Activated B cell treated with CpG ODN at 0.5 μM for 24 hours (primary cell): ENCODE data around the gene ECI2. TPM values are rescaled to one million over a fixed set of nuclear protein-coding genes. Genes with fewer than 3 reads are reported as not detected.

ENCODE experiments used
- ATAC-seq: fragments of 200-7000 bp; cut with Tn5 transposase; one replicate; pipeline ENCODE4 v1.10.0; 2021; ENCODE audit warnings: low read depth, mild to moderate bottlenecking, moderate library complexity
- CTCF ChIA-PET: fragments of 350-600 bp; sonication (Branson Sonifier 250); formaldehyde crosslinking; loops from one replicate; lab custom pipeline; 2021; ENCODE audit warnings: antibody characterized with exemption; lab: Charles Lee
- POLR2A ChIA-PET: fragments of 350-600 bp; sonication (Branson Sonifier 250); formaldehyde crosslinking; loops from one replicate; lab custom pipeline; 2021; ENCODE audit warnings: antibody characterized with exemption; lab: Charles Lee
- DNase-seq: peaks from one replicate; pipeline ENCODE4 v3.0.0; 2022
- H3K27ac Mint-ChIP-seq: one replicate; pipeline ENCODE4 v1.8.0; 2020; ENCODE audit warnings: mixed read lengths
- H3K27me3 Mint-ChIP-seq: one replicate; pipeline ENCODE4 v1.8.0; 2021; ENCODE audit warnings: mixed read lengths
- H3K36me3 Mint-ChIP-seq: one replicate; pipeline ENCODE4 v1.8.0; 2021; ENCODE audit warnings: low read depth, mixed read lengths
- H3K4me1 Mint-ChIP-seq: one replicate; pipeline ENCODE4 v1.8.0; 2021; ENCODE audit warnings: mixed read lengths
- H3K4me3 Mint-ChIP-seq: one replicate; pipeline ENCODE4 v1.8.0; 2020; ENCODE audit warnings: mild to moderate bottlenecking, mixed read lengths
- H3K9me3 Mint-ChIP-seq: one replicate; pipeline ENCODE4 v1.8.0; 2020; ENCODE audit warnings: mixed read lengths
- intact Hi-C: fragments of 100-400 bp; cut with micrococcal nuclease; formaldehyde crosslinking; loops from one replicate; pipeline ENCODE4 v1.15.1; 2024
- total RNA-seq: library from RNA; stranded (reverse); gene quantifications from 2 replicates; pipeline ENCODE4 v1.2.3, GENCODE V29; 2022
- TF ChIP-seq, protein P1 (sequence below): fragments of 200-600 bp; IDR thresholded peaks from one replicate; pipeline ENCODE4 v1.8.0; 2022; ENCODE audit warnings: antibody characterized with exemption, mild to moderate bottlenecking

ECI2 gene
- total RNA-seq, 1 donor from 2014 or later = 15.8 TPM

DNA sequence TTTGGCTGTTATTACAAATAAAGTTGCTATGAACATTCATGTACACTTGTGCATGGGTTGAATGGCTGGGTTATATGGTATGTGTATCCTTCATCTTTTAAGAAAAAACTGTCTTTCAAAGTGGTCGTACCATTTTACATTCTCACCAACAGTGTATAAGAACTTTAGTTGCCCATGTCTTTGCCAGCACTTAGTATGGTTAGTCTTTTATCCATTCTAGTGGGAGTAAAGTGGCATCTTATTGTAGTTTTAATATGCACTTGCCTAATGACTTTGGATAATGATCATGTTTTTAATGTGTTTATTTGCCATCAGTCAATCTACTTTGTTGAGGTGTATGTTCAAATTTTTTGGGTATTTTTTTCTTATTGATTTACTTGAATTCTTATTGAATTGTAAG lies 32.5 kb upstream of the ECI2 start:
- peaks cover 2% of the 10 kb centered on the region for H3K4me1 Mint-ChIP-seq

DNA sequence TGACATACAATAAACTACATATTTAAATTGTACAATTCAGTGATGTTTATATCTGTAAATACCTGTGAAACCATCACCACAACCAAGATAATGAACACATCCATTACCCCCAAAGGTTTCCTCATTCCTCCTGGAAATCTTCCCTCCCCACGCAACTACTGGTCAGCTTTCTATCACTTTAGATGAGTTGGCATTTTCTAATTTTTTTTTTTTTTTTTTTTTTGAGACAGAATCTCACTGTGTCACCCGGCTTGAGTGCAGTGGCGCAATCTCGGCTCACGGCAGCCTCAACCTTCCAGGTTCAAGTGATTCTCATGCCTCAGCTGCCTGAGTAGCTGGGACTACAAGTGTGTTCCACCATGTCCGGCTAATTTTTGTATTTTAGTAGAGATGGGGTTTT lies 31.7 kb upstream of the ECI2 start:
- no peak for ATAC-seq
- Mint-ChIP-seq H3K27ac (no peak overlapping the region), H3K9me3 (peaks cover 6% of the 10 kb centered on the region), H3K4me3 (no peak overlapping the region), H3K27me3 (peaks cover 4% of the 10 kb centered on the region), H3K36me3 (no peaks in the 10 kb centered on the region), H3K4me1 (peaks cover under 1% of the 10 kb centered on the region)
- ChIA-PET POLR2A (no interaction called here), CTCF (no interaction called here)
- no peak for DNase-seq
- intact Hi-C loops = no loop called here
- TF ChIP-seq, protein P1, sequence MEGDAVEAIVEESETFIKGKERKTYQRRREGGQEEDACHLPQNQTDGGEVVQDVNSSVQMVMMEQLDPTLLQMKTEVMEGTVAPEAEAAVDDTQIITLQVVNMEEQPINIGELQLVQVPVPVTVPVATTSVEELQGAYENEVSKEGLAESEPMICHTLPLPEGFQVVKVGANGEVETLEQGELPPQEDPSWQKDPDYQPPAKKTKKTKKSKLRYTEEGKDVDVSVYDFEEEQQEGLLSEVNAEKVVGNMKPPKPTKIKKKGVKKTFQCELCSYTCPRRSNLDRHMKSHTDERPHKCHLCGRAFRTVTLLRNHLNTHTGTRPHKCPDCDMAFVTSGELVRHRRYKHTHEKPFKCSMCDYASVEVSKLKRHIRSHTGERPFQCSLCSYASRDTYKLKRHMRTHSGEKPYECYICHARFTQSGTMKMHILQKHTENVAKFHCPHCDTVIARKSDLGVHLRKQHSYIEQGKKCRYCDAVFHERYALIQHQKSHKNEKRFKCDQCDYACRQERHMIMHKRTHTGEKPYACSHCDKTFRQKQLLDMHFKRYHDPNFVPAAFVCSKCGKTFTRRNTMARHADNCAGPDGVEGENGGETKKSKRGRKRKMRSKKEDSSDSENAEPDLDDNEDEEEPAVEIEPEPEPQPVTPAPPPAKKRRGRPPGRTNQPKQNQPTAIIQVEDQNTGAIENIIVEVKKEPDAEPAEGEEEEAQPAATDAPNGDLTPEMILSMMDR = no peak

More for the DNA sequence above, 32.5 kb upstream of the ECI2 start:
- Mint-ChIP-seq H3K9me3 (peaks cover 6% of the 10 kb centered on the region), H3K27me3 (peaks cover 4% of the 10 kb centered on the region), H3K36me3 (no peaks in the 10 kb centered on the region), H3K4me3 (no peak overlapping the region), H3K27ac (no peak overlapping the region)
- DNase-seq (no peak), ATAC-seq (no peak)
- CTCF ChIA-PET = no interaction called here
- TF ChIP-seq, protein P1 = no peak
- POLR2A ChIA-PET = no interaction called here
- intact Hi-C loops = no loop called here

GRCh38 chr6:4164456-4164855 lies 29.1 kb upstream of the ECI2 start:
- ChIA-PET POLR2A (no interaction called here), CTCF (no interaction called here)
- H3K4me1 Mint-ChIP-seq = no peaks in the 10 kb centered on the region
- no peak for DNase-seq
- H3K4me3 Mint-ChIP-seq = no peak overlapping the region
- H3K36me3 Mint-ChIP-seq = no peaks in the 10 kb centered on the region
- TF ChIP-seq, protein P1 = no peak
- H3K9me3 Mint-ChIP-seq = peaks cover 6% of the 10 kb centered on the region
- H3K27ac Mint-ChIP-seq = no peak overlapping the region
- peaks cover 2% of the 10 kb centered on the region for H3K27me3 Mint-ChIP-seq
- no peak for ATAC-seq
- intact Hi-C loops = no loop called here

- ATAC-seq (no peak), DNase-seq (no peak)
- Mint-ChIP-seq H3K4me3 (no peak overlapping the region), H3K27ac (no peak overlapping the region), H3K4me1 (no peaks in the 10 kb centered on the region), H3K36me3 (no peaks in the 10 kb centered on the region), H3K9me3 (peaks cover 6% of the 10 kb centered on the region), H3K27me3 (peaks cover 2% of the 10 kb centered on the region)
- CTCF ChIA-PET = no interaction called here
- TF ChIP-seq, protein P1 = no peak
- POLR2A ChIA-PET = no interaction called here
- intact Hi-C loops = no loop called here
These were observed 28.7 kb upstream of the ECI2 start for GRCh38 chr6:4164117-4164442.

DNA sequence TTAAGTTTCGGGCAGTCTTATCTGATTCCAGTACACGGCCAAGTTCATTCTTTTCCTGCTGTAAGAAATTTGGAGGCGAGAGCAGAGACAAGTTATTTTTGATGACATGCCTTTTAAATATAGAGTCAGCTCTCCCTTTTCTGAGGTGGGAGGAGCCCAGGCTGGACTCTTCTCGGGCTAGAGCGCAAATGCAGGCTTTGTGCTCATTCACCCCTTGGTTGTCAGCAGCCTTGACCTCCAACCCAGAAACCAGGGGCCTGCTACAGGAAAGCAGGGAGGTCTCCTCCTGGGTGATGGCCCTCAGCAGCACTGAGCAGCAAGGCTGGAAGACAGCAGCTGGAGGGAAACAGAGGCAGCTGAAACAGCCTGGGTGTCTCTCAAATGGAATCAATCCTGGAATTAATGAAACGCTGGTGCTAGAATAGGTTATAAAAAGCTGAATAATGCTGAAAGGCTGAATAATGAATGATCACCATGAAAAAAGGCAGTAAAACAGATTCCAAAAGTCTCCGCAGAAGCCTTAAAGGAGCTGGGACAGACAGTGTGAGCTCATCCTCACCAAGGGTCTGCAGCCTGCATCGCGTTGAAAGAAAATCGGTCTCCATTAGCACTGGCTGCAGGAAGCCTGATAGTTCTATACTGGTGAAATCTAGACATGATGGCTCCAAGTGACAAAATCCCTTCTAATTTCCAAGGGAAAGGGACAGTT lies 28.2 kb upstream of the ECI2 start:
- no peak for ATAC-seq
- Mint-ChIP-seq H3K27me3 (peaks cover 2% of the 10 kb centered on the region), H3K4me3 (no peak overlapping the region), H3K4me1 (no peaks in the 10 kb centered on the region), H3K36me3 (no peaks in the 10 kb centered on the region), H3K27ac (no peak overlapping the region), H3K9me3 (peaks cover 6% of the 10 kb centered on the region)
- no peak for DNase-seq
- TF ChIP-seq, protein P1 = no peak
- intact Hi-C loops = no loop called here
- ChIA-PET POLR2A (no interaction called here), CTCF (no interaction called here)
